ENCODE measurements around the gene TMEM94. TPM values are rescaled to one million over a fixed set of nuclear protein-coding genes. Genes with fewer than 3 reads are reported as not detected.

The TMEM94 gene
- total RNA-seq (2021; fragmentation: NEBNext Ultra II Directional; extraction: Animal tissue kit (Norgen Biotek cat#: 25700)) (54.8 and 64.3 TPM in 2 replicates), polyA plus RNA-seq (2011; rRNA removed) (69.9 and 147 TPM in 2 replicates), polyA minus RNA-seq (2011; rRNA and poly(A)+ RNA removed) (42.3 and 63.6 TPM in 2 replicates)
- 40.8 TPM for polyA plus RNA-seq (2011; cell fraction: cytosol; rRNA removed)
- polyA plus RNA-seq (2011; cell fraction: nucleus; rRNA removed), result 381 TPM
- 65.6 to 77.5 TPM (median 73.0 TPM) in 4 replicates for polyA plus RNA-seq (2012, experiment 1 of 2)
- 62.7 TPM for polyA plus RNA-seq (2012, experiment 2 of 2)
- 65.9 TPM for polyA plus RNA-seq (2013, experiment 1 of 2)
- polyA plus RNA-seq (2013, experiment 2 of 2), result 65.6 TPM
- polyA minus RNA-seq (2011; cell fraction: cytosol; rRNA and poly(A)+ RNA removed), result 61.0 TPM
- 89.8 TPM for polyA minus RNA-seq (2011; cell fraction: nucleus; rRNA and poly(A)+ RNA removed)
- long read RNA-seq, experiment 1, partial matches to known transcripts, result 13 of 25 reads
- long read RNA-seq, experiment 1, other reads (novel, unspliced or antisense), result 12 of 25 reads
- long read RNA-seq, experiment 2, result 0 reads

DNA sequence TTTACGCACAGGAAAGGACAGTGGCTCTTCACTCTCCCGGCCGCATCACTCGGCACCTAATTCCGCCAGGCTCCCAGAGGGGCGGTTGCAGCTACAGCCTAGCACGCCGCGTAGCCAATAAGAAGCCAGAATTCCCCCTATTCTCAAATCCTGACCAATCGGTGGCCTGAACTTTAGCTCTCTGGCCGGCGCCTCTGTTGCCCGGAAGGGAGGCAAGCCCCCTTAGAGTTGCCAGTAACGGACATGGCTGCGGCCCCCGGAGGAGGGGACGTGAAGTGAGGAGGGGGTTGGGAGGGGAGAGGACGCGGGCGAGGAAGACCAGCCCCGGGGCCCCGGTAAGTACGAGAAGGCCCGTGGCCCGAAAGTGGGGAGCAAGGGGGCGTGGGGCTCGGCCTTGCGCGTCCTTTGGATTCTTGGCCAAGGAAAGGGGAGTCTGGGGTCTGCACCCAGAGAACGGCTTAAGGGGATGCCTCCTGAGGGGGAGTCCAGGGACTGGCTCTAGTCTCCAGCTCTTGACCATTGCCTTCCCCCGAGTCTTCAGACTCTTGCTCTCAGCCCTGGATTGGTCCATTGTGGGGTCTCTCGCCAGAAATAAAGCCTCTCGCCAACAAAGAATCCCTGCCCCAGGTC lies at the start of gene TMEM94:
Gene TMEM94, plus strand, starts transcription at position 219 of the 630 bp plus-strand sequence. CDS start 15,271 bp downstream, outside the sequence.
- H2AFZ ChIP-seq (ENCODE audit: low read length), result peak within 1 kb of the TSS; percentile 60; the same call in 1 of the 2 replicates
- H2BK120ac ChIP-seq (replicated peaks; ENCODE audit: low read depth, low read length), result no peak within 1 kb of the TSS
- H4K5ac ChIP-seq (ENCODE audit: insufficient read length, low read depth, low read length), result peak within 1 kb of the TSS; percentile 92
- H3K79me2 ChIP-seq (ENCODE audit: control insufficient read depth in 1 of 2, insufficient read depth in 2 of 2, low read length in 2 of 2), result no peaks in the 10 kb centered on the region; a peak in 1 of 4 replicates
- peak within 1 kb of the TSS; percentile 99 for H4K8ac ChIP-seq (ENCODE audit: extremely low read depth, insufficient read depth, low read length)
- peak within 1 kb of the TSS; percentile 77 to 87 (median 83) for H3K9ac ChIP-seq (replicated peaks in 1 of 4; ENCODE audit: extremely low read depth in 1 of 4, low read depth in 3 of 4, low read length in 3 of 4)
- H3K23me2 ChIP-seq (ENCODE audit: low read depth, low read length), result peaks cover 8% of the 10 kb centered on the region
- DNase-seq (ENCODE audit: low read depth in 1 of 2, low spot score in 2 of 2) (peak; percentile 87 to 92), FAIRE-seq (no peak)
- H3K23ac ChIP-seq (ENCODE audit: insufficient read length), result no peak within 1 kb of the TSS
- 1% methylated on average over 26 of the region's 33 CpGs; no CpG with 5 or more reads in 1 of the 2 experiments for WGBS, 2 experiments (ENCODE audit: extremely low coverage in 1 of 2, insufficient coverage in 1 of 2, insufficient read length in 1 of 2, insufficient replicate concordance in 2 of 2, low coverage in 1 of 2, low lambda C conversion rate in 2 of 2, missing lambda C conversion rate in 1 of 2)
- H3K4ac ChIP-seq (replicated peaks; ENCODE audit: insufficient read length, low read depth, low read length), result peak within 1 kb of the TSS; percentile 83
- H3K27ac ChIP-seq (ENCODE audit: low read depth, low read length), result peak within 1 kb of the TSS; percentile 85
- H3K4me3 ChIP-seq (ENCODE audit: extremely low read depth in 1 of 4, insufficient read depth in 2 of 4, low read depth in 3 of 4, low read length in 4 of 4), result peak within 1 kb of the TSS; percentile 75 to 83 (median 80)
- peak within 1 kb of the TSS; percentile 88 for H4K91ac ChIP-seq (replicated peaks; ENCODE audit: insufficient read length, low read length)
- peak within 1 kb of the TSS; percentile 71; the same call in 1 of the 2 replicates for H2BK5ac ChIP-seq (ENCODE audit: low read depth, low read length)
- no peaks in the 10 kb centered on the region for H4K20me1 ChIP-seq (replicated peaks in 1 of 2; ENCODE audit: control insufficient read depth in 1 of 2, insufficient read depth in 2 of 2, low read length in 2 of 2)
- POLR2A ChIA-PET (ENCODE audit: partially characterized antibody), result interaction anchor here (0.6 to 3.6 kb wide), 22 partner anchors 9 to 326 kb away, joined by 3 to 17 read pairs (median 3); partner anchors contain the start of genes GALK1, JPT1, MIF4GD and SUMO2
- H2AK5ac ChIP-seq (ENCODE audit: low read depth, low read length), result 0 out of 2 replicates have a peak within 1 kb of the TSS, but pooled peaks have one; percentile 5
- H3K4me1 ChIP-seq (replicated peaks in 1 of 4; ENCODE audit: control insufficient read depth in 3 of 4, insufficient read depth in 4 of 4, low read length in 3 of 4), result peaks cover 0 to 7% (median 4%) of the 10 kb centered on the region in 4 experiments; a peak in 6 of 7 replicates
- peak within 1 kb of the TSS; percentile 94 for H3K56ac ChIP-seq (replicated peaks; ENCODE audit: insufficient read length, low read depth, low read length)
- H3K4me2 ChIP-seq (ENCODE audit: insufficient read depth in 1 of 2, low read depth in 2 of 2, low read length in 2 of 2), result peak within 1 kb of the TSS; percentile 79 to 80
- no peaks in the 10 kb centered on the region for H3K36me3 ChIP-seq (ENCODE audit: control insufficient read depth in 2 of 4, insufficient read depth in 4 of 4, low read length in 3 of 4)
- 0 out of 2 replicates have a peak within 1 kb of the TSS, but pooled peaks have one; percentile 61 for H2BK20ac ChIP-seq (ENCODE audit: low read length)
- CTCF ChIA-PET (ENCODE audit: partially characterized antibody), result interaction anchor here (0.6 to 1.8 kb wide), 8 partner anchors 34 to 216 kb away, joined by 3 to 5 read pairs (median 4); partner anchors contain the start of genes GGA3 and MRPS7
- no peaks in the 10 kb centered on the region for H3K9me3 ChIP-seq (ENCODE audit: insufficient read depth in 2 of 2, low read depth in 1 of 2, low read length in 1 of 2)
- no peak within 1 kb of the TSS for H3K14ac ChIP-seq (ENCODE audit: insufficient read length)
- H2BK12ac ChIP-seq (ENCODE audit: low read depth, low read length), result peak within 1 kb of the TSS; percentile 87; the same call in 1 of the 2 replicates
- H2BK15ac ChIP-seq (ENCODE audit: low read length), result peak within 1 kb of the TSS; percentile 92
- H3K18ac ChIP-seq (ENCODE audit: extremely low read depth, low read length), result peak within 1 kb of the TSS; percentile 71
- H3K27me3 ChIP-seq (replicated peaks in 1 of 4; ENCODE audit: control insufficient read depth in 3 of 4, extremely low read depth in 1 of 4, insufficient read depth in 3 of 4, low read length in 3 of 4), result no peaks in the 10 kb centered on the region
- no peaks in the 10 kb centered on the region for H3K79me1 ChIP-seq (ENCODE audit: low read depth, low read length)
- no peak for TF ChIP-seq KDM4A (IDR thresholded peaks at IDR 0.05; ENCODE audit: low read depth, low read length, severe bottlenecking)
- peak; percentile 94 for TF ChIP-seq SP2 (IDR thresholded peaks at IDR 0.05; ENCODE audit: low read length)
- TF ChIP-seq POU5F1 (IDR thresholded peaks at IDR 0.05; ENCODE audit: low read depth, low read length), result no peak
- TF ChIP-seq, protein P1, sequence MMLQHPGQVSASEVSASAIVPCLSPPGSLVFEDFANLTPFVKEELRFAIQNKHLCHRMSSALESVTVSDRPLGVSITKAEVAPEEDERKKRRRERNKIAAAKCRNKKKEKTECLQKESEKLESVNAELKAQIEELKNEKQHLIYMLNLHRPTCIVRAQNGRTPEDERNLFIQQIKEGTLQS (IDR thresholded peaks at IDR 0.05; ENCODE audit: insufficient read depth, low read depth, low read length), result no peak
- TF ChIP-seq SP1 (IDR thresholded peaks at IDR 0.05; ENCODE audit: low read depth, low read length), result peak; percentile 100
- peak; percentile 69 for TF ChIP-seq CREB1 (IDR thresholded peaks at IDR 0.05)
- no peak for TF ChIP-seq BRCA1 (IDR thresholded peaks at IDR 0.05; ENCODE audit: low read depth, low read length)
- TF ChIP-seq SUZ12 (IDR thresholded peaks at IDR 0.05; ENCODE audit: low read length), result no peak
- peak; percentile 70 for TF ChIP-seq SIX5 (IDR thresholded peaks at IDR 0.05; ENCODE audit: low read depth, low read length)

All from H1 (cell line).